ENCODE data around the gene ASB5.

ASB5 gene

DNA sequence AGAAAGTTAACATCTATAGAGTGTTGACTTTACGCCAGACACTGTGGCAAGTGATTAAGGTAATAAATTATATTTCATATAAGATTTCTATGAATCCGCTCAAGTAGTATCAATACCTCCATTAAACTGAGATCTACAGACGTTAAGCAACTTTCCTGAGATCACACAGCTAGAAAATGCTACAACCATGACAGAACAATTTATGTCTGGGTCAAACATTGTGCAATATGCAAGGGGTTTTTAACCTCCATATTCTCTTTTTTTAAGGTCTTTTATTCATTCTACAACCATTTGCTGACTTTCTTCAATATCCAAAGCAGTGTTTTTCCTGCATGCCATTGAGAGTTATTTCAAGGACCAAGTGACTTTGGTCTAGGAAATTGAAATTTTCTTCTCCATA lies 10.9 kb downstream of the ASB5 start:
- no peaks in the 10 kb centered on the region for H3K36me3 ChIP-seq
- no peak overlapping the region for H3K4me3 ChIP-seq (ENCODE audit: low read depth, low read length)
- TF ChIP-seq, protein P1, sequence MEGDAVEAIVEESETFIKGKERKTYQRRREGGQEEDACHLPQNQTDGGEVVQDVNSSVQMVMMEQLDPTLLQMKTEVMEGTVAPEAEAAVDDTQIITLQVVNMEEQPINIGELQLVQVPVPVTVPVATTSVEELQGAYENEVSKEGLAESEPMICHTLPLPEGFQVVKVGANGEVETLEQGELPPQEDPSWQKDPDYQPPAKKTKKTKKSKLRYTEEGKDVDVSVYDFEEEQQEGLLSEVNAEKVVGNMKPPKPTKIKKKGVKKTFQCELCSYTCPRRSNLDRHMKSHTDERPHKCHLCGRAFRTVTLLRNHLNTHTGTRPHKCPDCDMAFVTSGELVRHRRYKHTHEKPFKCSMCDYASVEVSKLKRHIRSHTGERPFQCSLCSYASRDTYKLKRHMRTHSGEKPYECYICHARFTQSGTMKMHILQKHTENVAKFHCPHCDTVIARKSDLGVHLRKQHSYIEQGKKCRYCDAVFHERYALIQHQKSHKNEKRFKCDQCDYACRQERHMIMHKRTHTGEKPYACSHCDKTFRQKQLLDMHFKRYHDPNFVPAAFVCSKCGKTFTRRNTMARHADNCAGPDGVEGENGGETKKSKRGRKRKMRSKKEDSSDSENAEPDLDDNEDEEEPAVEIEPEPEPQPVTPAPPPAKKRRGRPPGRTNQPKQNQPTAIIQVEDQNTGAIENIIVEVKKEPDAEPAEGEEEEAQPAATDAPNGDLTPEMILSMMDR (IDR thresholded peaks at IDR 0.05; ENCODE audit: low read depth, low read length), result no peak
- no peak overlapping the region for H3K27ac ChIP-seq
- H3K27me3 ChIP-seq (ENCODE audit: insufficient read depth, low read depth, severe bottlenecking), result no peaks in the 10 kb centered on the region
- DNase-seq, result no peak
- H3K9me3 ChIP-seq (ENCODE audit: severe bottlenecking), result no peaks in the 10 kb centered on the region

DNA sequence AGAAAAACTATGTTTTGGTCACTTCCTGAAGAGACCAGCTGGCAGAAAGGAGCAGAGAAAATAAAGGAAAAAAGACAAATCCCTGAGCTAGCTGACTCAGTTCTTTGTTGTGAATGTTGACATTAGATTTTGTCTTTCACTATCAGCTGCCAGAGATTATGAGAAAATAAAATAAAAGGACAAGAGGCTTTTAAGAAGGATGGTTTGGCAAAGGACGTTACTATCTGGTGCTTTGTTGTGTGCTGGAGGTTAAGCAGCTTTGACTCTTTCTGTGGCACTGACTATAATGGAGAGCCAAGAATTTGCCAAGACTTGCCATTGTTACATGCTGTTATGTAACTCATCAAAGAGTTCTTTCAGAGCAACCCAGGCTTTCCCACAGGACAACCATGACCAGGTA lies 12.1 kb downstream of the ASB5 start:
- no peaks in the 10 kb centered on the region for H3K9me3 ChIP-seq (ENCODE audit: severe bottlenecking)
- no peaks in the 10 kb centered on the region for H3K27me3 ChIP-seq (ENCODE audit: insufficient read depth, low read depth, severe bottlenecking)
- no peak overlapping the region for H3K27ac ChIP-seq
- DNase-seq, result no peak
- no peak overlapping the region for H3K4me3 ChIP-seq (ENCODE audit: low read depth, low read length)
- H3K36me3 ChIP-seq, result no peaks in the 10 kb centered on the region
- TF ChIP-seq, protein P1 (IDR thresholded peaks at IDR 0.05; ENCODE audit: low read depth, low read length), result no peak

GRCh38 chr4:176242764-176243347 lies 26.2 kb downstream of the ASB5 start:
- Histone ChIP-seq H3K27me3 (ENCODE audit: insufficient read depth, low read depth, severe bottlenecking) (no peaks in the 10 kb centered on the region), H3K9me3 (ENCODE audit: severe bottlenecking) (no peaks in the 10 kb centered on the region), H3K27ac (no peak overlapping the region), H3K36me3 (no peaks in the 10 kb centered on the region), H3K4me3 (ENCODE audit: low read depth, low read length) (no peak overlapping the region)
- DNase-seq, result no peak
- TF ChIP-seq, protein P1 (IDR thresholded peaks at IDR 0.05; ENCODE audit: low read depth, low read length), result no peak

DNA sequence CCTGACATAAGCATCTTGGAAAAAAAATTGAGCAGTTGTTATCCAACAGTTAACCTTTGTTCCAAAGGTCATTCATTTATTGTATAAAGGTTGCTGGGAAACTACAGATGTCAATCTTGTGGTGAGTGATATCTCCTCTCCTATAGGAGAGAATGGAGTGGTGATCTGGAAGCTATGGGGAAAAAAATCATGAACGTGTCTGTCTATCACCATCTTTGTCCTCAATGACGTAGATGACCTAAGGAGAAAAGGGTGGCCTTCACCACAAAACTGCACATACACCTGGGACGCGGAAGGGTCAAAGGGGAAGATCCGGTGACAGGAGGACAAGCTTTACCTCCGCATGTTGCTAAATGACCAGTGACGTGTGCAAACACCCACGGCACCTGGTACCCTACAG lies 27.3 kb downstream of the ASB5 start:
- Histone ChIP-seq H3K4me3 (ENCODE audit: low read depth, low read length) (no peak overlapping the region), H3K36me3 (no peaks in the 10 kb centered on the region), H3K27me3 (ENCODE audit: insufficient read depth, low read depth, severe bottlenecking) (no peaks in the 10 kb centered on the region), H3K9me3 (ENCODE audit: severe bottlenecking) (no peaks in the 10 kb centered on the region), H3K27ac (no peak overlapping the region)
- TF ChIP-seq, protein P1 (IDR thresholded peaks at IDR 0.05; ENCODE audit: low read depth, low read length), result no peak
- no peak for DNase-seq

- H3K27ac ChIP-seq, result no peak overlapping the region
- no peaks in the 10 kb centered on the region for H3K27me3 ChIP-seq (ENCODE audit: insufficient read depth, low read depth, severe bottlenecking)
- no peaks in the 10 kb centered on the region for H3K36me3 ChIP-seq
- DNase-seq, result no peak
- TF ChIP-seq, protein P1 (IDR thresholded peaks at IDR 0.05; ENCODE audit: low read depth, low read length), result no peak
- no peak overlapping the region for H3K4me3 ChIP-seq (ENCODE audit: low read depth, low read length)
- no peaks in the 10 kb centered on the region for H3K9me3 ChIP-seq (ENCODE audit: severe bottlenecking)
Measured at GRCh38 chr4:176238826-176239225, 30.2 kb downstream of the ASB5 start.

- no peaks in the 10 kb centered on the region for H3K36me3 ChIP-seq
- H3K27ac ChIP-seq, result no peak overlapping the region
- no peak for DNase-seq
- no peaks in the 10 kb centered on the region for H3K9me3 ChIP-seq (ENCODE audit: severe bottlenecking)
- H3K27me3 ChIP-seq (ENCODE audit: insufficient read depth, low read depth, severe bottlenecking), result no peaks in the 10 kb centered on the region
- no peak overlapping the region for H3K4me3 ChIP-seq (ENCODE audit: low read depth, low read length)
- TF ChIP-seq, protein P1 (IDR thresholded peaks at IDR 0.05; ENCODE audit: low read depth, low read length), result no peak
Measured at GRCh38 chr4:176238157-176238610, 30.8 kb downstream of the ASB5 start.

Data from WERI-Rb-1 (cell line).